NCI-H446 (cell line): ENCODE measurements around the gene HNRNPC.
"Not testable (repeated sequence)": the region's sequence is repeated elsewhere in the genome, so short reads cannot be mapped to it uniquely, and the experiment has no call there.

Experiments used
- DNase-seq, 2 experiments: peaks; one replicate each; lab custom pipeline; 2025; lab: John Stamatoyannopoulos, UW

Gene HNRNPC

GRCh38 chr14:21268617-21269251 lies 508 bp downstream of the HNRNPC start:
- DNase-seq, result peak; percentile 38 to 56

DNA sequence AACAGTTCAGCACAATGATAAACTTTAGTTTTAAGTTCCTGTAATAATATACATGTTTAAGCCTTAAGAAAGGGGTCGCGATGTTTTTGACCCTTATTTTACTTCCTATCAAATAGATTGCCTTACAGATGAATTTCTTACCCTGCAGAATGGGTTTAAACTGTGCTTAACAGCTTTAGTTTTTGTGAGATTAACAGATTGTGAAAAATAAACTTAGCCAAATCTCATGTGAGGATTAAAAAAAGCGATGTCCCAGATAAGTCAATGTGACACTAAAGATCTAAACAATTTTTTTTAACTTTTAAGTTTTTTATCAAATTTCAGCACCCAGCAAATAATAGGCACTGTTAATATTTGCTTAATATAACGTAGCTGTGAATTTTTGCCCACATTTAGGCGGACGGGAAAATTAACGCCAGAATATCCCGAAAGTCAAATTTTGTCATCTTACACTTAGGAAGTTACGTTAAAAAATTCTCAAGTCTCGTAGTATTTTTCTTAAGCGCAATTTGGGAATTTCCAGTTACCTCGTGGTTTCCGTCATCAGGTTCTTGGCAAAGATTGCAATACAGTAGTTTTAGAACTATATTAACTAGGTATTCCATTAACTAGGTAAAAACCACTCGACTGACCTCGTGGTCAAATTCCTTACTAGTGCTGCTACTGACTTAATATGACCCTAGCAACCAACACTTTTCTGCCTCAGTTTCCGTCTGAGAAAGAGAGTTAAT lies 1.2 kb downstream of the HNRNPC start:
- DNase-seq, result no peak

GRCh38 chr14:21267431-21267845 lies 1.8 kb downstream of the HNRNPC start:
- DNase-seq, result no peak

- no peak for DNase-seq
Observed at GRCh38 chr14:21264025-21264801, 5.0 kb downstream of the HNRNPC start.

GRCh38 chr14:21263284-21264024 lies 5.8 kb downstream of the HNRNPC start:
- no peak for DNase-seq

- DNase-seq, result no peak
Observed at GRCh38 chr14:21262410-21262809, 6.8 kb downstream of the HNRNPC start.

- DNase-seq, result no peak
Observed at GRCh38 chr14:21261824-21262223, 7.4 kb downstream of the HNRNPC start.

DNA sequence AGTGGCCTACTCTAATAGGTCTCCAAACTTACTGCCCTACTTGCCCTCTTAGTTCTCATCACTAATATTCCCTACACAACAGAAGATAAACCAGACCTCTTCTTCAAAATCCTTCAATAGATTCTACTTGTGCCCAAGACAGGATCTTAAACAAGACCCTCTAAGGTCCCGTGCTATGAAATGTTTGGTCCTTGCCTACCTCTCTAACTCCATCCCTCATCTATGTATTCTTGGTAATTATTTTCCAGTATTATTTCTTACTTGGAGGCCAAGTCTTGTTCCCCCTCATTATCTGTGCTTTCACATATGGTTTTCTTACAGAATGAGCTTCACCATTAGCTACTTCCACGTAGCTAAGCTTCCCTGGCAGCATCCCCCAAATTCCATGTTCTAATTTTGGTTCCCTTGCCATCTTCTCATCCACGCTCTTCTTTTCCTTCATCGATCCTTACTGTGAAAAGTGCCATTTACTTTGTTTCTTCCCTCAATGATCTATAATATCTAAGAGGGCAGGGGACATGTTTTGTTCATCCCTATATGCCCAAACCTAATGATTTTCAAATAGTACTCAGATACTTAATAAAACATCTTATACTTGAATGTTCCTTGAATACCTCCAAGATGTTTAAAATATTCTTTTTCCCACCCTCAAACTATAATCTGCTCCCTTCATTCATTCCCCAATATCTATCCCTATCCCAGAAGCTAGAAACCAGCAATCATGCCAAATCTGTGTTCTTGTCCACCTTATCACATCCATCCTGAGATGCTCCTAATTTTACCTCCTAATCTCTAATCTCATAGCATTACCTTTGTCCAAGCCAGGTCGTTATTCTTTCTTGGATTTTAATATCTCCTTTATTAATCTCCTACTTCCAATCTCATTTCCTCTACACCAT lies 10.1 kb downstream of the HNRNPC start:
- no peak for DNase-seq

GRCh38 chr14:21258005-21258888 lies 11.0 kb downstream of the HNRNPC start:
- no peak for DNase-seq

GRCh38 chr14:21257394-21257909 lies 11.8 kb downstream of the HNRNPC start:
- no peak for DNase-seq

- DNase-seq, result no peak
Observed at GRCh38 chr14:21256539-21257393, 12.5 kb downstream of the HNRNPC start.

GRCh38 chr14:21256102-21256447 lies 13.2 kb downstream of the HNRNPC start:
- not testable (repeated sequence) for DNase-seq

DNA sequence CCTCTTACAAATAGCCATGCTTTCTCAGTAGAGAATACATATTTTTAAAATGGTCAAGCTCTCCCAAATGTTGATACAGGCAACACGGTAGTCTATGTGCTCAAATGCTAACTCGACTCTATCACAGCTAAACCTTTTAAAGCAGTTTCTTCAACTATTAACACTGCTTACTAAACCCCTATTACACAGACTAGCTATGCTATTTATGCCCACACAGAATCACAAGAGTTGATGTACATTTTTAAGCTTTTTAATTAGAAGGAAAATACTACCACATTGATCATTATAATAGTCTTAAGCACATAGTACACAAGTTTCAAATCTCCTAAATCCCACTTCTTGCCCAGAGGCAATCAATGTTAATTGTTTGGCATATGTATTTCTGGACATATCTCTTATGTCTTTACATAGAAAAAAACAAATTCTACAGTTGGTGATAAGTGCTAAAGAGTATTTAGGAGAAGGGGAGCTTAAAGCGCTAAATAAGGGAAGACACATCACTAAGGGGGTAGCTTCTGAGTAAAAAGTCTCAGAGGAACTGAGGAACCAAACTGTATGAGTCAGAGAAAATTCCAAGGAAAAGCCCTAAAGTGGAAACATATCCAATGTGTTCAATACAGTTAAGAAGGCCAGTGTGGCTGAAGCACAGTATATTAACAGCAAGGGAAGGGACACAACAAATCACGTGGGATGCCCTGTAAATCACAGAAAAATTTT lies 13.7 kb downstream of the HNRNPC start:
- no peak for DNase-seq

- no peak for DNase-seq
Observed at GRCh38 chr14:21252149-21252548, 17.1 kb downstream of the HNRNPC start.

DNA sequence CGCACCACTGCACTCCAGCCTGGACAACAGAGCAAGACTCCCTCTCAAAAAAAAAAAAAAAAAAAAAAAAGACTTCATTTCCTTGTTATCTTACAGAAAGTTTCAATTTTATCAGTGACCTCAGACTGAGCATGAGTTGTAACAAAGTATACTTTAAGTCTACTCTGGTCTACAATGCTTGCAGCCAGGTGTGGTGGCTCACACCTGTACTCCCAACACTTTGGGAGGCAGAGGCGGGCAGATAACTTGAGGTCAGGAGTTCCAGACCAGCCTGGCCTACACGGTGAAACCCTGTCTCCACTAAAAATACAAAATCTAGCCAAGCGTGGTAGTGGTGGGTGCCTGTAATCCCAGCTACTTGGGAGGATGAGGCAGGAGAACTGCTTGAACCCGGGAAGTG lies 18.0 kb downstream of the HNRNPC start:
- DNase-seq, result no peak

GRCh38 chr14:21248739-21249411 lies 20.4 kb downstream of the HNRNPC start:
- DNase-seq, result no peak

DNA sequence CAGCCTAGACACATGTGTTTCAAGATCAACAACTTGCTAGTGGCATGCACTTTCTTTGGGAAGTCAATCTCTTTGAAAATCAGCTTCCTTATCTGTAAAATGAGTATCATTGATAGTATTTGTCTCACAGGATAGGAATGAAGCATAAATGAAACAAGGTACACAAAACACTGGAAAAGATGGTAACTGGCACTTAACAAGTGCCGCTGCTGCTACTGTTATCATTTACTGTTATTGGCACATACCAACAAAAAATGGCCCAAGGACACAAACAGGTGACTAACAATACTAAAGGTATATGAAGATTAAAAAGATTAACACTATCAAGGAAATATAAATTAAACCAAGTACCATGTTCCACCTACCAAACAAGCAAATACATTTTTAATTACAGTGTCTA lies 20.9 kb downstream of the HNRNPC start:
- DNase-seq, result no peak

GRCh38 chr14:21245813-21246212 lies 23.4 kb downstream of the HNRNPC start:
- no peak for DNase-seq
